Measurements from ENCODE around the gene VPS36. TPM values are rescaled to one million over a fixed set of nuclear protein-coding genes. Genes with fewer than 3 reads are reported as not detected.

VPS36 gene
- total and polyA plus RNA-seq, 2 of the 13 experiments (the other 11 are each of a cell fraction or from before 2014, with no cell fraction given), result 17.2 to 22.4 TPM

DNA sequence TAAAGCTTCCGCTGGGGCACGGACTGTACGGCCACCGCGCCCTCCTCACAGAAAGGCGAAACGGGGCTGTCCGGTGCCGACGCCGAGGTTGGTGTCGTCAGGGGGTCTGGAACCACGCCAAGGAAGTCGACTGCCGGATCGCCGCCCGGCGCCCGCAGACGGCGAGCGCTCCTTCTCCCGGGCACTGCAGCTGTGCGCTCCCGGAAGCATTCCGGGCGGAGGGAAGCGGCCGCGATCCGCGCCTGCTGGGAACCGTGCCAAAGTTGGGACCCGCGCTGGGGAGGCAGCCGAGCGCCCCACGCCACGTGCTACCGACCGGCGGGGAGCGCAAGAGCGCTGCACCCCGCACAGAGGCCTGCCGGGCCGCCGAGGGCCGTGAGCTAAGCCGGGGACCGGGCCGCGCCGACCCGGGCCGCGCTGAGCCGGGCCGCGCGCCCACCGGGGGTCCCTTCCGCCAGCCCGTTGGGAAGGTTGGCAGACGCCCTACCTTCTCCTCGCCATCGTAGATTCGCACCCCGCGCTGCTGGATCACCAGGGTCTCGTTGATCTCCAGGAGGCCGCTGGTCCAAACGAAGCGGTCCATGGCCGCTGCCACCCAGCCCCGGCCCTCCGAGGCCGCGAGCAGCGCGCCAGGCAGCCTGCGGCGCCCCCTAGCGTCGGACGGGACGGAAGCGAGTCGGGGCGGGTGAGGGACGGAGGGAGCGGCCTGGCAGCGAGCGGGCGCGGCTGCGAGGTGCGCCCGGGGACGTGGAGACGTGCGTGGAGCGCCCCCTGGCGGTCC, at the start of gene VPS36 (continued):
- TF ChIP-seq GABPA (IDR thresholded peaks at IDR 0.05; ENCODE audit: low read depth, low read length), result no peak
- peak; percentile 65; the same call in 1 of the 2 replicates for TF ChIP-seq GABPA (CRISPR knock-in tag; IDR thresholded peaks at IDR 0.05; ENCODE audit: low read depth)
- 0 out of 2 replicates have a peak, but pooled peaks have one; percentile 25 for TF ChIP-seq SOX5 (CRISPR knock-in tag; IDR thresholded peaks at IDR 0.05; ENCODE audit: borderline replicate concordance)
- TF ChIP-seq MAFF (IDR thresholded peaks at IDR 0.05; ENCODE audit: low read depth, low read length), result no peak
- 0 out of 2 replicates have a peak, but pooled peaks have one; percentile 19 for TF ChIP-seq ZKSCAN1 (IDR thresholded peaks at IDR 0.05; ENCODE audit: low read length)
- no peak for TF ChIP-seq CHD2 (IDR thresholded peaks at IDR 0.05; ENCODE audit: low read depth, low read length)
- peak; percentile 37 for TF ChIP-seq FOSL2 (CRISPR knock-in tag; IDR thresholded peaks at IDR 0.05)
- TF ChIP-seq ZSCAN22 (CRISPR knock-in tag; IDR thresholded peaks at IDR 0.05), result no peak
- TF ChIP-seq, protein P1, sequence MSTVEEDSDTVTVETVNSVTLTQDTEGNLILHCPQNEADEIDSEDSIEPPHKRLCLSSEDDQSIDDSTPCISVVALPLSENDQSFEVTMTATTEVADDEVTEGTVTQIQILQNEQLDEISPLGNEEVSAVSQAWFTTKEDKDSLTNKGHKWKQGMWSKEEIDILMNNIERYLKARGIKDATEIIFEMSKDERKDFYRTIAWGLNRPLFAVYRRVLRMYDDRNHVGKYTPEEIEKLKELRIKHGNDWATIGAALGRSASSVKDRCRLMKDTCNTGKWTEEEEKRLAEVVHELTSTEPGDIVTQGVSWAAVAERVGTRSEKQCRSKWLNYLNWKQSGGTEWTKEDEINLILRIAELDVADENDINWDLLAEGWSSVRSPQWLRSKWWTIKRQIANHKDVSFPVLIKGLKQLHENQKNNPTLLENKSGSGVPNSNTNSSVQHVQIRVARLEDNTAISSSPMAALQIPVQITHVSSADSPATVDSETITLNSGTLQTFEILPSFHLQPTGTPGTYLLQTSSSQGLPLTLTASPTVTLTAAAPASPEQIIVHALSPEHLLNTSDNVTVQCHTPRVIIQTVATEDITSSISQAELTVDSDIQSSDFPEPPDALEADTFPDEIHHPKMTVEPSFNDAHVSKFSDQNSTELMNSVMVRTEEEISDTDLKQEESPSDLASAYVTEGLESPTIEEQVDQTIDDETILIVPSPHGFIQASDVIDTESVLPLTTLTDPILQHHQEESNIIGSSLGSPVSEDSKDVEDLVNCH (CRISPR knock-in tag; IDR thresholded peaks at IDR 0.05), result no peak
- TF ChIP-seq ZNF224 (CRISPR knock-in tag; IDR thresholded peaks at IDR 0.05), result no peak
- TF ChIP-seq, protein P2, sequence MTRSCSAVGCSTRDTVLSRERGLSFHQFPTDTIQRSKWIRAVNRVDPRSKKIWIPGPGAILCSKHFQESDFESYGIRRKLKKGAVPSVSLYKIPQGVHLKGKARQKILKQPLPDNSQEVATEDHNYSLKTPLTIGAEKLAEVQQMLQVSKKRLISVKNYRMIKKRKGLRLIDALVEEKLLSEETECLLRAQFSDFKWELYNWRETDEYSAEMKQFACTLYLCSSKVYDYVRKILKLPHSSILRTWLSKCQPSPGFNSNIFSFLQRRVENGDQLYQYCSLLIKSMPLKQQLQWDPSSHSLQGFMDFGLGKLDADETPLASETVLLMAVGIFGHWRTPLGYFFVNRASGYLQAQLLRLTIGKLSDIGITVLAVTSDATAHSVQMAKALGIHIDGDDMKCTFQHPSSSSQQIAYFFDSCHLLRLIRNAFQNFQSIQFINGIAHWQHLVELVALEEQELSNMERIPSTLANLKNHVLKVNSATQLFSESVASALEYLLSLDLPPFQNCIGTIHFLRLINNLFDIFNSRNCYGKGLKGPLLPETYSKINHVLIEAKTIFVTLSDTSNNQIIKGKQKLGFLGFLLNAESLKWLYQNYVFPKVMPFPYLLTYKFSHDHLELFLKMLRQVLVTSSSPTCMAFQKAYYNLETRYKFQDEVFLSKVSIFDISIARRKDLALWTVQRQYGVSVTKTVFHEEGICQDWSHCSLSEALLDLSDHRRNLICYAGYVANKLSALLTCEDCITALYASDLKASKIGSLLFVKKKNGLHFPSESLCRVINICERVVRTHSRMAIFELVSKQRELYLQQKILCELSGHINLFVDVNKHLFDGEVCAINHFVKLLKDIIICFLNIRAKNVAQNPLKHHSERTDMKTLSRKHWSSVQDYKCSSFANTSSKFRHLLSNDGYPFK (CRISPR knock-in tag; IDR thresholded peaks at IDR 0.05; ENCODE audit: borderline replicate concordance), result no peak
- TF ChIP-seq ARNTL (CRISPR knock-in tag; IDR thresholded peaks at IDR 0.05), result 0 out of 2 replicates have a peak, but pooled peaks have one; percentile 38
- no peak for TF ChIP-seq FOXP1 (IDR thresholded peaks at IDR 0.05)
- TF ChIP-seq FOXP1 (CRISPR knock-in tag; IDR thresholded peaks at IDR 0.05), result no peak
- TF ChIP-seq, protein P3, sequence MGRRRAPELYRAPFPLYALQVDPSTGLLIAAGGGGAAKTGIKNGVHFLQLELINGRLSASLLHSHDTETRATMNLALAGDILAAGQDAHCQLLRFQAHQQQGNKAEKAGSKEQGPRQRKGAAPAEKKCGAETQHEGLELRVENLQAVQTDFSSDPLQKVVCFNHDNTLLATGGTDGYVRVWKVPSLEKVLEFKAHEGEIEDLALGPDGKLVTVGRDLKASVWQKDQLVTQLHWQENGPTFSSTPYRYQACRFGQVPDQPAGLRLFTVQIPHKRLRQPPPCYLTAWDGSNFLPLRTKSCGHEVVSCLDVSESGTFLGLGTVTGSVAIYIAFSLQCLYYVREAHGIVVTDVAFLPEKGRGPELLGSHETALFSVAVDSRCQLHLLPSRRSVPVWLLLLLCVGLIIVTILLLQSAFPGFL (CRISPR knock-in tag; IDR thresholded peaks at IDR 0.05), result peak; percentile 87; the same call in 1 of the 2 replicates
- TF ChIP-seq KLF16 (CRISPR knock-in tag; IDR thresholded peaks at IDR 0.05), result 0 out of 4 replicates have a peak, but pooled peaks of 1 of the 2 experiments have one; percentile 54
- peak; percentile 95 for TF ChIP-seq MYC (CRISPR knock-in tag; IDR thresholded peaks at IDR 0.05; ENCODE audit: borderline replicate concordance)
- TF ChIP-seq, protein P4, sequence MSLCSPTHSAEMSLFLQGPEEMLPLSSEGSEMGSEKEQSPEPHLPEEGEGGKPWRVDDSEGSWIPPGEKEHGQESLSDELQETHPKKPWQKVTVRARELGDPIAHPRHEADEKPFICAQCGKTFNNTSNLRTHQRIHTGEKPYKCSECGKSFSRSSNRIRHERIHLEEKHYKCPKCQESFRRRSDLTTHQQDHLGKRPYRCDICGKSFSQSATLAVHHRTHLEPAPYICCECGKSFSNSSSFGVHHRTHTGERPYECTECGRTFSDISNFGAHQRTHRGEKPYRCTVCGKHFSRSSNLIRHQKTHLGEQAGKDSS (CRISPR knock-in tag; IDR thresholded peaks at IDR 0.05; ENCODE audit: borderline replicate concordance, low read depth), result peak; percentile 92
- TF ChIP-seq ZNF749 (CRISPR knock-in tag; IDR thresholded peaks at IDR 0.05; ENCODE audit: borderline replicate concordance), result peak; percentile 91; the same call in 1 of the 2 replicates

Measured in HepG2 (cell line).